Measurements from ENCODE around the gene SRGAP1.

SRGAP1 gene

GRCh38 chr12:63820427-63820826 is 24.1 kb upstream of the SRGAP1 start:
- no peak for TF ChIP-seq GATA2 (IDR thresholded peaks at IDR 0.05; ENCODE audit: low read depth, low read length)
- TF ChIP-seq GATA3 (IDR thresholded peaks at IDR 0.05; ENCODE audit: low read depth, low read length) = no peak

- no peak for TF ChIP-seq GATA2 (IDR thresholded peaks at IDR 0.05; ENCODE audit: low read depth, low read length)
- no peak for TF ChIP-seq GATA3 (IDR thresholded peaks at IDR 0.05; ENCODE audit: low read depth, low read length)
Measured at GRCh38 chr12:63821781-63822251, 22.7 kb upstream of the SRGAP1 start.

GRCh38 chr12:63822352-63822751 is 22.1 kb upstream of the SRGAP1 start:
- TF ChIP-seq GATA3 (IDR thresholded peaks at IDR 0.05; ENCODE audit: low read depth, low read length) (no peak), GATA2 (IDR thresholded peaks at IDR 0.05; ENCODE audit: low read depth, low read length) (no peak)

- no peak for TF ChIP-seq GATA3 (IDR thresholded peaks at IDR 0.05; ENCODE audit: low read depth, low read length)
- no peak for TF ChIP-seq GATA2 (IDR thresholded peaks at IDR 0.05; ENCODE audit: low read depth, low read length)
Measured at GRCh38 chr12:63823040-63823439, 21.5 kb upstream of the SRGAP1 start.

- no peak; the same call in 1 of the 2 replicates for TF ChIP-seq GATA3 (IDR thresholded peaks at IDR 0.05; ENCODE audit: low read depth, low read length)
- no peak for TF ChIP-seq GATA2 (IDR thresholded peaks at IDR 0.05; ENCODE audit: low read depth, low read length)
Measured at GRCh38 chr12:63826006-63826585, 18.4 kb upstream of the SRGAP1 start.

GRCh38 chr12:63828867-63829266 is 15.6 kb upstream of the SRGAP1 start:
- TF ChIP-seq GATA2 (IDR thresholded peaks at IDR 0.05; ENCODE audit: low read depth, low read length) = no peak
- TF ChIP-seq GATA3 (IDR thresholded peaks at IDR 0.05; ENCODE audit: low read depth, low read length) = no peak

GRCh38 chr12:63836046-63836445 is 8.5 kb upstream of the SRGAP1 start:
- no peak for TF ChIP-seq GATA2 (IDR thresholded peaks at IDR 0.05; ENCODE audit: low read depth, low read length)
- no peak for TF ChIP-seq GATA3 (IDR thresholded peaks at IDR 0.05; ENCODE audit: low read depth, low read length)

GRCh38 chr12:63836936-63837335 is 7.6 kb upstream of the SRGAP1 start:
- TF ChIP-seq GATA2 (IDR thresholded peaks at IDR 0.05; ENCODE audit: low read depth, low read length) = no peak
- TF ChIP-seq GATA3 (IDR thresholded peaks at IDR 0.05; ENCODE audit: low read depth, low read length) = no peak

- TF ChIP-seq GATA2 (IDR thresholded peaks at IDR 0.05; ENCODE audit: low read depth, low read length) (no peak), GATA3 (IDR thresholded peaks at IDR 0.05; ENCODE audit: low read depth, low read length) (no peak)
Measured at GRCh38 chr12:63838411-63838810, 6.1 kb upstream of the SRGAP1 start.

- no peak for TF ChIP-seq GATA3 (IDR thresholded peaks at IDR 0.05; ENCODE audit: low read depth, low read length)
- no peak for TF ChIP-seq GATA2 (IDR thresholded peaks at IDR 0.05; ENCODE audit: low read depth, low read length)
Measured at GRCh38 chr12:63841011-63841410, 3.5 kb upstream of the SRGAP1 start.

GRCh38 chr12:63841571-63841970 is 2.9 kb upstream of the SRGAP1 start:
- no peak for TF ChIP-seq GATA2 (IDR thresholded peaks at IDR 0.05; ENCODE audit: low read depth, low read length)
- no peak for TF ChIP-seq GATA3 (IDR thresholded peaks at IDR 0.05; ENCODE audit: low read depth, low read length)

GRCh38 chr12:63843254-63843720 is 1.2 kb upstream of the SRGAP1 start:
- TF ChIP-seq GATA3 (IDR thresholded peaks at IDR 0.05; ENCODE audit: low read depth, low read length) = no peak
- TF ChIP-seq GATA2 (IDR thresholded peaks at IDR 0.05; ENCODE audit: low read depth, low read length) = no peak

- TF ChIP-seq GATA2 (IDR thresholded peaks at IDR 0.05; ENCODE audit: low read depth, low read length) (no peak), GATA3 (IDR thresholded peaks at IDR 0.05; ENCODE audit: low read depth, low read length) (no peak)
Measured at GRCh38 chr12:63843721-63844390, 644 bp upstream of the SRGAP1 start.

GRCh38 chr12:63845726-63846125 is 1.2 kb downstream of the SRGAP1 start:
- no peak for TF ChIP-seq GATA3 (IDR thresholded peaks at IDR 0.05; ENCODE audit: low read depth, low read length)

GRCh38 chr12:63846238-63846967 is 1.9 kb downstream of the SRGAP1 start:
- TF ChIP-seq GATA2 (IDR thresholded peaks at IDR 0.05; ENCODE audit: low read depth, low read length) (no peak), GATA3 (IDR thresholded peaks at IDR 0.05; ENCODE audit: low read depth, low read length) (no peak)

All from SH-SY5Y (cell line).